ENCODE data around the gene EVL.

GRCh38 chr14:100126401-100126800, 61.2 kb downstream of the EVL start:
- no peak for TF ChIP-seq CTCF (IDR thresholded peaks at IDR 0.05)
- TF ChIP-seq POLR2A (IDR thresholded peaks at IDR 0.05): no peak

Measured in testis (tissue), 2 donors.